Ramos (cell line): ENCODE measurements around the gene ARRB1.
"Not testable (repeated sequence)": the region's sequence is repeated elsewhere in the genome, so short reads cannot be mapped to it uniquely, and the experiment has no call there.

Source experiments
- in situ Hi-C: fragments of 300-500 bp; cut with MboI; formaldehyde crosslinking; loops from one replicate; pipeline ENCODE4 v1.14.3; 2022; ENCODE audit warnings: low sequenced_read_pairs; ENCODE audit not compliant: unreplicated experiment

The ARRB1 gene

GRCh38 chr11:75373201-75373600 is 21.7 kb upstream of the ARRB1 start:
- in situ Hi-C loops = no loop called here

- in situ Hi-C loops = no loop called here
Observed at GRCh38 chr11:75371949-75372876, 20.8 kb upstream of the ARRB1 start.

- in situ Hi-C loops = no loop called here
Observed at GRCh38 chr11:75369560-75370255, 18.2 kb upstream of the ARRB1 start.

GRCh38 chr11:75366826-75367225 is 15.4 kb upstream of the ARRB1 start:
- in situ Hi-C loops = not testable (repeated sequence)

GRCh38 chr11:75365711-75366181 is 14.3 kb upstream of the ARRB1 start:
- in situ Hi-C loops = no loop called here

GRCh38 chr11:75362285-75362684 is 10.8 kb upstream of the ARRB1 start:
- in situ Hi-C loops = not testable (repeated sequence)

GRCh38 chr11:75356613-75357012 is 5.2 kb upstream of the ARRB1 start:
- in situ Hi-C loops = no loop called here

- in situ Hi-C loops = no loop called here
Observed at GRCh38 chr11:75355051-75355450, 3.6 kb upstream of the ARRB1 start.

GRCh38 chr11:75352588-75353206 is 1.2 kb upstream of the ARRB1 start:
- in situ Hi-C loops = no loop called here

- in situ Hi-C loops = no loop called here
Observed at GRCh38 chr11:75351791-75352587, 528 bp upstream of the ARRB1 start.

- in situ Hi-C loops = no loop called here
Observed at GRCh38 chr11:75350743-75351540, 519 bp downstream of the ARRB1 start.

GRCh38 chr11:75350122-75350742 is 1.2 kb downstream of the ARRB1 start:
- in situ Hi-C loops = no loop called here

GRCh38 chr11:75349521-75350116 is 1.8 kb downstream of the ARRB1 start:
- in situ Hi-C loops = no loop called here

- in situ Hi-C loops = no loop called here
Observed at GRCh38 chr11:75347781-75348566, 3.5 kb downstream of the ARRB1 start.

GRCh38 chr11:75346912-75347647 is 4.4 kb downstream of the ARRB1 start:
- in situ Hi-C loops = no loop called here

GRCh38 chr11:75346296-75346695 is 5.2 kb downstream of the ARRB1 start:
- in situ Hi-C loops = no loop called here
